Adrenal gland (tissue), 19 donors: ENCODE data around the gene KLHL21. TPM values are rescaled to one million over a fixed set of nuclear protein-coding genes. Genes with fewer than 3 reads are reported as not detected.

ENCODE experiments used
- DNase-seq, 7 donors: peaks; one replicate each; pipeline ENCODE4 v3.0.0-alpha.2; 2019 to 2020
- H3K27ac ChIP-seq, 5 donors: fragments of 200-600 bp; sonication (generic) in 4 of 5; 1 replicate in 3 of 5; 2 replicates in 2 of 5; pipeline versions ENCODE4 v1.5.1 to v1.8.0; 2016 to 2020; ENCODE audit warnings: mild to moderate bottlenecking in 1 of 5
- H3K27me3 ChIP-seq: fragments of 200-600 bp; 2 replicates; pipeline ENCODE4 v1.8.0; 2021
- H3K36me3 ChIP-seq, 2 donors: fragments of 200-600 bp; replicated peaks in 1 of 2; 1 replicate in 1 of 2; 2 replicates in 1 of 2; pipeline versions ENCODE4 v1.5.1 to v1.8.0; 2018 to 2022
- H3K4me1 ChIP-seq, 2 donors: fragments of 200-600 bp; replicated peaks in 1 of 2; 1 replicate in 1 of 2; 2 replicates in 1 of 2; pipeline versions ENCODE4 v1.5.1 to v1.8.0; 2018 to 2021
- H3K4me3 ChIP-seq, 4 donors: fragments of 200-600 bp; sonication (generic) in 3 of 4; one replicate each; pipeline ENCODE4 v1.5.1; 2016 to 2018
- H3K9me3 ChIP-seq, 3 donors: fragments of 200-600 bp; sonication (generic) in 1 of 3; replicated peaks in 1 of 3; 1 replicate in 2 of 3; 2 replicates in 1 of 3; pipeline versions ENCODE4 v1.5.1 to v1.8.0; 2016 to 2021
- CTCF ChIP-seq, 6 experiments: fragments of 450-650 bp in 4 of 6; fragments of 200-600 bp in 2 of 6; sonication (generic) in 1 of 6; IDR thresholded peaks; 1 replicate in 5 of 6; 2 replicates in 1 of 6; pipeline versions ENCODE4 v1.5.1 to v1.8.0; 2016 to 2021; ENCODE audit warnings: antibody characterized with exemption in 6 of 6, mild to moderate bottlenecking in 2 of 6, moderate library complexity in 1 of 6
- POLR2A ChIP-seq, 2 donors: fragments of 450-650 bp; IDR thresholded peaks; one replicate each; pipeline ENCODE4 v1.6.1; 2017; ENCODE audit warnings: antibody characterized with exemption in 2 of 2, mild to moderate bottlenecking in 2 of 2, moderate library complexity in 1 of 2
- WGBS, 4 donors: extraction: QIAGEN DNeasy Blood & Tissue Kit in 2 of 4; methylation state at CpG; one replicate each; pipeline versions ENCODE4 v1.1.5 to v1.1.7; 2013 to 2017; 5-methylcytosine and 5-hydroxymethylcytosine counted together
- intact Hi-C, 2 donors: fragments of 100-400 bp; cut with DNase I; formaldehyde crosslinking; loops; one replicate each; pipeline versions ENCODE4 v1.14.1 to v1.15.0; 2022 to 2023
- long read RNA-seq, 10 donors: library from polyadenylated mRNA in 3 of 10; unstranded in 2 of 10; stranded (forward) in 1 of 10; transcript quantifications; one replicate each; pipeline ENCODE4 v2.0.0 and lab custom pipeline, GENCODE V29; 2021 to 2026
- polyA plus RNA-seq, 3 donors: library from polyadenylated mRNA; stranded (reverse); fragments of 200-250 nt in 2 of 3; fragments of 350-450 nt in 1 of 3; fragmentation: Illumina TruSeq in 1 of 3; extraction: RNeasy Lipid Tissue Mini Kit (QIAGEN cat#74804) in 1 of 3; gene quantifications; one replicate each; pipeline ENCODE4 v1.2.3, GENCODE V29; 2013 to 2014
- total RNA-seq, 9 donors: library from RNA; depleted of rRNA in 4 of 9; stranded (reverse); fragments of >200 nt in 4 of 9; fragments of 120-200 nt in 1 of 9; fragmentation: NEBNext Ultra II Directional in 1 of 9; extraction: Animal tissue kit (Norgen Biotek cat#: 25700) in 1 of 9; gene quantifications; one replicate each; pipeline versions ENCODE4 v1.1.0 to v1.2.4, GENCODE V29; 2013 to 2023
- donor health status: healthy with polysubstance abuse.
- donor health status: Bipolar disorder and iron deficiency.
- donor health status: DM: yes; HTN: yes; CAD: no.
- donor health status: DM: no; HTN: no; CAD: no.
- donor health status: DM: no; HTN: no; CAD: no.
- donor health status: DM: yes; HTN: yes; CAD: no.

The KLHL21 gene
- total RNA-seq (100 to 1,000 TPM in 2 of 9 donors, 10 to 100 TPM in 7; 14.5 to 108 (median 58.8) TPM), polyA plus RNA-seq (10 to 100 TPM; 11.7 to 19.1 (median 12.9) TPM)
- long read RNA-seq, donor 1, full-length matches to known transcripts: 7 of 7 reads
- long read RNA-seq, donor 1, partial matches to known transcripts: 0 of 7 reads
- long read RNA-seq, donor 1, other reads (novel, unspliced or antisense): 0 of 7 reads
- long read RNA-seq, donor 2, full-length matches to known transcripts: 7 of 12 reads
- long read RNA-seq, donor 2, partial matches to known transcripts: 0 of 12 reads
- long read RNA-seq, donor 2, other reads (novel, unspliced or antisense): 5 of 12 reads
- long read RNA-seq, donor 3, full-length matches to known transcripts: 4 of 4 reads
- long read RNA-seq, donor 3, partial matches to known transcripts: 0 of 4 reads
- long read RNA-seq, donor 3, other reads (novel, unspliced or antisense): 0 of 4 reads
- long read RNA-seq, donor 4, full-length matches to known transcripts: 6 of 12 reads
- long read RNA-seq, donor 4, partial matches to known transcripts: 1 of 12 reads
- long read RNA-seq, donor 4, other reads (novel, unspliced or antisense): 5 of 12 reads
- long read RNA-seq, donor 5, full-length matches to known transcripts: 98 of 137 reads
- long read RNA-seq, donor 5, partial matches to known transcripts: 16 of 137 reads
- long read RNA-seq, donor 5, other reads (novel, unspliced or antisense): 23 of 137 reads
- long read RNA-seq, donor 6, full-length matches to known transcripts: 6 of 11 reads
- long read RNA-seq, donor 6, partial matches to known transcripts: 0 of 11 reads
- long read RNA-seq, donor 6, other reads (novel, unspliced or antisense): 5 of 11 reads
- long read RNA-seq, donor 7, full-length matches to known transcripts: 1 of 1 reads
- long read RNA-seq, donor 7, partial matches to known transcripts: 0 of 1 reads
- long read RNA-seq, donor 7, other reads (novel, unspliced or antisense): 0 of 1 reads
- long read RNA-seq, donor 8, full-length matches to known transcripts: 9 of 9 reads
- long read RNA-seq, donor 8, partial matches to known transcripts: 0 of 9 reads
- long read RNA-seq, donor 8, other reads (novel, unspliced or antisense): 0 of 9 reads
- long read RNA-seq, donor 9, full-length matches to known transcripts: 3 of 3 reads
- long read RNA-seq, donor 9, partial matches to known transcripts: 0 of 3 reads
- long read RNA-seq, donor 9, other reads (novel, unspliced or antisense): 0 of 3 reads
- long read RNA-seq, donor 10: 0 reads

GRCh38 chr1:6602669-6603237 lies at the start of gene KLHL21:
KLHL21 (minus strand) TSS chr1:6602869; CDS start chr1:6602817, 52 bp downstream.
- Histone ChIP-seq H3K4me1 (peaks cover 32 to 46% of the 10 kb centered on the region in 2 donors), H3K36me3 (peaks cover 0 to 18% of the 10 kb centered on the region in 2 donors), H3K9me3 (no peaks in the 10 kb centered on the region), H3K27me3 (no peaks in the 10 kb centered on the region), H3K27ac (peak within 1 kb of the TSS; percentile 80 to 99 (median 98)), H3K4me3 (peak within 1 kb of the TSS; percentile 42 to 71 (median 52))
- WGBS, 4 donors: 0% methylated on average over 26 to 84 of the region's 84 CpGs; no CpG with 5 or more reads in 1 of the 4 donors
- DNase-seq: peak; percentile 91 to 94 (median 93)
- TF ChIP-seq POLR2A (IDR thresholded peaks at IDR 0.05) (peak; percentile 79 to 92), CTCF (IDR thresholded peaks at IDR 0.05) (peak in 1 of 6 experiments; percentile 30)
- intact Hi-C loops: no loop called here

GRCh38 chr1:6651909-6652308 lies 49.2 kb upstream of the KLHL21 start:
- 77 to 91% (median 85%) methylated on average over 14 to 17 of the region's 17 CpGs for WGBS, 4 donors
- intact Hi-C loops: no loop called here
- peaks cover 0 to 32% of the 10 kb centered on the region in 2 donors for H3K36me3 ChIP-seq

GRCh38 chr1:6648556-6648955 lies 45.9 kb upstream of the KLHL21 start:
- intact Hi-C loops: loop anchor here (10.0 kb wide), 1 partner anchor 164 kb away; no protein-coding TSS in a partner anchor
- WGBS, 4 donors: 82 to 94% (median 91%) methylated on average over 6 of the region's 6 CpGs
- H3K4me1 ChIP-seq: no peaks in the 10 kb centered on the region

More at GRCh38 chr1:6651909-6652308, 49.2 kb upstream of the KLHL21 start:
- DNase-seq: no peak
- TF ChIP-seq CTCF (IDR thresholded peaks at IDR 0.05) (no peak), POLR2A (IDR thresholded peaks at IDR 0.05) (no peak)
- Histone ChIP-seq H3K9me3 (no peaks in the 10 kb centered on the region), H3K4me3 (no peak overlapping the region), H3K27me3 (no peaks in the 10 kb centered on the region), H3K4me1 (no peaks in the 10 kb centered on the region), H3K27ac (no peak overlapping the region)

More at GRCh38 chr1:6648556-6648955, 45.9 kb upstream of the KLHL21 start:
- no peak for DNase-seq
- TF ChIP-seq POLR2A (IDR thresholded peaks at IDR 0.05) (no peak), CTCF (IDR thresholded peaks at IDR 0.05) (no peak)
- peaks cover 0 to 53% of the 10 kb centered on the region in 2 donors for H3K36me3 ChIP-seq
- no peaks in the 10 kb centered on the region for H3K9me3 ChIP-seq
- H3K4me3 ChIP-seq: no peak overlapping the region
- no peaks in the 10 kb centered on the region for H3K27me3 ChIP-seq
- no peak overlapping the region for H3K27ac ChIP-seq
